SJSA1 (cell line): ENCODE results near the gene CIROP. TPM values are rescaled to one million over a fixed set of nuclear protein-coding genes. Genes with fewer than 3 reads are reported as not detected.

ENCODE experiments used
- DNase-seq, 2 experiments: peaks; one replicate each; pipeline ENCODE4 v3.0.0-alpha.2; 2015 to 2020; ENCODE audit warnings: low spot score in 2 of 2, low read depth in 1 of 2
- H3K27ac ChIP-seq: fragments of 250-450 bp; sonication (Bioruptor Pico); 2 replicates; pipeline ENCODE4 v1.5.1; 2020; ENCODE audit warnings: mild to moderate bottlenecking, moderate library complexity
- H3K27me3 ChIP-seq: fragments of 250-450 bp; sonication (Bioruptor Pico); replicated peaks from 2 replicates; pipeline ENCODE4 v1.5.1; 2020; ENCODE audit warnings: mild to moderate bottlenecking, moderate library complexity
- H3K36me3 ChIP-seq: fragments of 250-450 bp; sonication (Bioruptor Pico); 2 replicates; pipeline ENCODE4 v1.5.1; 2020; ENCODE audit warnings: mild to moderate bottlenecking
- H3K4me1 ChIP-seq: fragments of 250-450 bp; sonication (Bioruptor Pico); replicated peaks from 2 replicates; pipeline ENCODE4 v1.6.1; 2021; ENCODE audit warnings: mild to moderate bottlenecking
- H3K4me3 ChIP-seq: fragments of 250-450 bp; sonication (Bioruptor Pico); 2 replicates; pipeline ENCODE4 v1.5.1; 2020; ENCODE audit warnings: mild to moderate bottlenecking
- H3K9me3 ChIP-seq: fragments of 250-450 bp; sonication (Bioruptor Pico); replicated peaks from 2 replicates; pipeline ENCODE4 v1.5.1; 2020; ENCODE audit warnings: mild to moderate bottlenecking
- total RNA-seq: library from RNA; depleted of rRNA; stranded (reverse); fragments of >200 nt; shearing (Covaris generic); gene quantifications from 2 replicates; pipeline ENCODE4 v1.2.3, GENCODE V29; 2014; rRNA removed

The CIROP gene
- total RNA-seq, 1 experiment from 2014 or later: not detected

DNA sequence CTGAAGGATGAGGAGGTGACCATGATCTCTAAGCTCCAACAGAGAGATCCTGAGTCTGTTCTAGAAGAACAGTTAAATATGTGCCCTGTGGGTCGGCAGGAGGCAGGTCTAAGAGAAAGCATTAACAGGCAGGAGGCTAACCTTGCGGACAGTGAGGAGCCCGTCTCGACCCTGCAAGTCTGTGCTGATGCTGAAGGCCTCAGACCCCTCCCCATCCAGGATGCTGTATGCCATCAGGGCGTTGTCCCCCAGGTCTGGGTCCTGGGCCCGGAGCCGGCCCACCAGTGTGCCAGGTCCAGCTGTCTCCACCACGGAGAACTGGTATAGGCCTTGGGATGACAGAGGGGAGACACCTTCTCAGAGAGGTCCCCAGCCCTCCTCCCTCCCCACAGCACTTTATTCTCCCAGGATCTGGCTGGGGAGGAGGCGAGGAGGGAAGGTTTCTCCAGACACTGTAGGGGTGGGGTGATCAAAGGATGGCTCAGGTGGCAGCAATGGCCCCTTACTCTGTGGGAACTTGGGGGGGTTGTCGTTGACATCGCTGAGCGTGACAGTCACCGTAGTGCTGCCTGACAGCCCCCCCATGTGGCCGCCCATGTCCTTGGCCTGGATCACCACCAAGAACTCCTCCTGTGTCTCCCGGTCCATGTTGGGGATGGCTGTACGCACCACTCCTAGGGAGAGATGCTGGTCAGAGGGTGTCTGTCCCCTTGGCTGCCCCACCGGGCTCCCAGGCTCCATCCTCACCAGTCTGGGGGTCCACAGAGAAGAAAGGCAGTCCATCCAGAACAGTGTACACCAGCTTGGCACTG lies 50.6 kb downstream of the CIROP start:
- Histone ChIP-seq H3K4me1 (peaks cover 24% of the 10 kb centered on the region), H3K27me3 (no peaks in the 10 kb centered on the region)
- peak in 1 of 2 experiments; percentile 41 for DNase-seq

DNA sequence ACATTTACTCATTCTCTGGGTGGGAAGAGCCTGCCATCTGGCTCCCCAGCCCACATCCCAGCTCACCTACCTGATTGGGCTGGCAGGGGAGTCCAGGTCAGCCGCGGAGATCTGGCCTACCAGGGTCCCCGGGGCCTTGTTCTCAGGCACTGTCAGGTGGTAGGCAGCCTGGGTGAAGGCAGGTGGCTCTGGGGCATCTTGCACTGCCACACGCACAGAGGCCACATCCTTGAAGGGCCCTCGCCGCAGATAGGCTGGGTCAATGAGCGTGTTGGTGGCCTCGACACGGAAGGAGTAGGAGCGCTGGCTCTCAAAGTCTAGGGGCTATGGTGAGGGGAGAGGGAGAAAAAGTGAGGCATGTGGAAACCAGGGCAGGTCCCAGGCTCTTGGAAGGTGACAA lies 51.4 kb downstream of the CIROP start:
- Histone ChIP-seq H3K9me3 (no peaks in the 10 kb centered on the region), H3K4me1 (peaks cover 24% of the 10 kb centered on the region), H3K36me3 (peaks cover 10% of the 10 kb centered on the region; the same call in 1 of the 2 replicates), H3K27ac (no peak overlapping the region), H3K4me3 (no peak overlapping the region), H3K27me3 (no peaks in the 10 kb centered on the region)
- no peak for DNase-seq

More for the DNA sequence above, 50.6 kb downstream of the CIROP start:
- Histone ChIP-seq H3K36me3 (peaks cover 17% of the 10 kb centered on the region), H3K4me3 (no peak overlapping the region), H3K27ac (no peak overlapping the region), H3K9me3 (no peaks in the 10 kb centered on the region)

DNA sequence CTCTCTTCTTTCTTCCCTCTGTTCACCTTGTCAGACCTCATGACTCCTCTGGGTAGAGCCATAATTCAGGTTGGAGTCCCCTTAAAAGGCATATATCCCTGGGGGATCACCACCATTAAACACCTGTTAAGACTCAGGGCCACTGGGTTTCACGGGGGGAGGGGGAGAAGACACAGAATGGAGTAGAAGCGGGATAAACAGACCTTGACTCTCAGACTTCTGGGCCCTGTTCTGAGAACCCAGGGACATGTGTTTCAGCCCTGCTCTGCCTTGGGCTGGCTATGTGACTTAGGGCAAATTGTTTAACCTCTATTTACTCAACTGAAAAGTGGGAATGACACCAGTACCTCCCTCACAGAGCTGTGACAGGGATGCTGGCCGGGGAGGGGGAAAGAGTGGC lies 52.1 kb downstream of the CIROP start:
- Histone ChIP-seq H3K9me3 (no peaks in the 10 kb centered on the region), H3K27ac (no peak overlapping the region), H3K36me3 (peaks cover 5% of the 10 kb centered on the region), H3K27me3 (no peaks in the 10 kb centered on the region), H3K4me3 (no peak overlapping the region), H3K4me1 (peaks cover 17% of the 10 kb centered on the region)
- no peak for DNase-seq

DNA sequence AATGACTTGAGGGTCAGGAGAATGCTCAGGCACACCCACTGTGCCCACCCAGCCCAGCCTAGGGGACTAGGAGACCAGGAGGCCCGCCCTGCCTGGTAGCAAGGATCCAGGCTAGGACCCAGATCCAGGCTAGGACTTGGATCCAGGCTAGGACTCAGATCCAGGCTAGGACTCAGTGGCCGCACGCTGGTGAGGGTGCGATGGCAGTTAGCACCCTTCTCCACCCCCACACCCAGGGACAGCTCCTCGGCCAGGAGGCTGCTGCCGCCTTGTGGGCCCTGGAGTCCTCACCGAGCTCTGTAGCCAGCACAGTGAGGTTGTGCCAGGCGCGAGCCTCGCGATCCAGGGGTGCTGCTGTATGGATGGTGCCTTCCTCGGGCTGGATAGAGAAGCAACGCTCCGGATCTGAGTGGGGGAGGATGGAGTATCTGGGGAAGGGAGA lies 52.6 kb downstream of the CIROP start:
- no peak for DNase-seq
- Histone ChIP-seq H3K9me3 (no peaks in the 10 kb centered on the region), H3K27me3 (no peaks in the 10 kb centered on the region), H3K4me1 (peaks cover 19% of the 10 kb centered on the region), H3K27ac (no peak overlapping the region), H3K4me3 (no peak overlapping the region), H3K36me3 (peaks cover 7% of the 10 kb centered on the region)

DNA sequence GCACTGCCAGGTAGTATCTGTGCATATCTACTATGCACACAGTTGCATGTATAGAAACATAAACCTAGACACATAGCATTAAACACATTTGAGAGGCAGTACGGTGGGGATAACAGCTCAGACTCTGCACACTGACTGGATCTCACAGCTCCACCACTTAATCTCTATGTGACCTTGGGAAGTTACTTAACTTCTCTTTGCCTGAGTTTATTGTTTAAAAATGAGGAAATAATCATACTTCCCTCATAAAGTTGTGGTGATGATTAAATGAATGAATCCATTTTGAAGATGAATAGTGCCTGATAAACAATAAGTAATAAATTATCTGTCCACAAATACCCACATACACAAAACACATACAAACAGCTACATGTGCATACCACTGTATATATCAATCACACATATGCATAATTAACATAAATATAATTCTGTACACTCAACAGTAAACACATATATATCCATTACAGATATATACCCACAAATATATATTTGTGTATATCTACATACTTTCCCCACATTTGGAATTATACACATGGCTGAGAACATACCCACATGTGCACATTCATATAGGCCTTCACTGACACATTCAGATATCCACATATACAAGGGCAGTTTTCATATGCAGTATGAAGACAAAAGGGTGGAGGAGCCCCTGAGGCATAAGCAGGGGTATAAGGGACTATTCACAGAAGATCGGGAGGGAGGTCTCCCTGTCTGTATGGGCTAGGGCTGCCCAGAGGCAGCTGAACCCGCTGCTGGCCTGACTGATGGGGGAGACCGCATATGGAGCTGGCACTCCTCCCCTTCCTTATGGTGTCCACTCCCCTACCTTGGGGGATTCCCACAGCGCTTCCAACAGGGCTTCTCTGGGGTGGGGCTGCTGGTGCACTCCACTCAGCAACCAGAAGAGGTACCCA lies 53.4 kb downstream of the CIROP start:
- no peak overlapping the region for H3K27ac ChIP-seq
- no peak overlapping the region for H3K4me3 ChIP-seq
- no peaks in the 10 kb centered on the region for H3K9me3 ChIP-seq
- no peak for DNase-seq
- no peaks in the 10 kb centered on the region for H3K27me3 ChIP-seq
- H3K4me1 ChIP-seq: peaks cover 19% of the 10 kb centered on the region
- H3K36me3 ChIP-seq: peaks cover 7% of the 10 kb centered on the region

Other genes starting within 250 kb of the CIROP start
- gene LRP10, start 233.2 kb downstream of the CIROP start, total RNA-seq: 37.4 and 41.4 TPM in 2 replicates
- gene REM2, start 221.8 kb downstream of the CIROP start, total RNA-seq: 0.05 TPM in 1 of 2 replicates, not detected in the other
- 67.8 and 86.9 TPM in 2 replicates for gene RBM23, start 185.8 kb downstream of the CIROP start, total RNA-seq
- 43.9 and 67.8 TPM in 2 replicates for gene PRMT5, start 175.6 kb downstream of the CIROP start, total RNA-seq
- gene HAUS4, start 147.9 kb downstream of the CIROP start, total RNA-seq: 37.3 and 39.5 TPM in 2 replicates
- 116 and 125 TPM in 2 replicates for gene AJUBA, start 122.4 kb downstream of the CIROP start, total RNA-seq
- 3.2 and 6.5 TPM in 2 replicates for gene C14orf93, start 94.8 kb downstream of the CIROP start, total RNA-seq
- gene PSMB5, start 70.1 kb downstream of the CIROP start, total RNA-seq: 226 and 255 TPM in 2 replicates
- not detected in 2 replicates for gene PSMB11, start 62.8 kb downstream of the CIROP start, total RNA-seq
- 4.8 and 9.1 TPM in 2 replicates for gene CDH24, start 47.5 kb downstream of the CIROP start, total RNA-seq
- 34.1 and 68.2 TPM in 2 replicates for gene ACIN1, start 9.9 kb downstream of the CIROP start, total RNA-seq
- 33.1 and 37.9 TPM in 2 replicates for gene C14orf119, start 9.5 kb downstream of the CIROP start, total RNA-seq
- gene CEBPE, start 14.3 kb upstream of the CIROP start, total RNA-seq: not detected in 2 replicates
- 0.45 TPM in 1 of 2 replicates, not detected in the other for gene SLC7A8, start 78.7 kb upstream of the CIROP start, total RNA-seq
- gene RNF212B, start 132.9 kb upstream of the CIROP start, total RNA-seq: not detected in 2 replicates
- gene HOMEZ, start 181.1 kb upstream of the CIROP start, total RNA-seq: 4.9 and 6.1 TPM in 2 replicates
- gene PPP1R3E, start 197.9 kb upstream of the CIROP start, total RNA-seq: 1.2 and 2.1 TPM in 2 replicates
- 17.4 and 18.0 TPM in 2 replicates for gene BCL2L2, start 201.8 kb upstream of the CIROP start, total RNA-seq
- gene PABPN1, start 216.5 kb upstream of the CIROP start, total RNA-seq: 76.2 and 93.4 TPM in 2 replicates
- gene SLC22A17, start 247.9 kb upstream of the CIROP start, total RNA-seq: 1.7 and 3.2 TPM in 2 replicates